Trophoblast cell (in vitro differentiated cells and primary cell): ENCODE data around the gene CHRM1.
A peak's percentile ranks its signal among the peaks of the same experiment; 100 is the strongest.
"Not testable (repeated sequence)": the region's sequence is repeated elsewhere in the genome, so short reads cannot be mapped to it uniquely, and the experiment has no call there.

Source experiments
- DNase-seq, 2 donors: peaks; one replicate each; pipeline ENCODE4 v3.0.0-alpha.2; 2016
- H2AFZ ChIP-seq: 2 replicates; pipeline ENCODE4 v1.6.1; 2013; ENCODE audit warnings: low read length, moderate library complexity, mild to moderate bottlenecking; ENCODE audit not compliant: insufficient read depth, poor library complexity
- H2AK5ac ChIP-seq: 2 replicates; pipeline ENCODE4 v1.6.1; 2013; ENCODE audit warnings: mild to moderate bottlenecking, low read length
- H2BK120ac ChIP-seq: 2 replicates; pipeline ENCODE4 v1.6.1; 2013; ENCODE audit warnings: low read length, mild to moderate bottlenecking, moderate library complexity; ENCODE audit not compliant: insufficient read depth, poor library complexity
- H2BK12ac ChIP-seq: 2 replicates; pipeline ENCODE4 v1.6.1; 2013; ENCODE audit warnings: mild to moderate bottlenecking, low read length, moderate library complexity
- H2BK5ac ChIP-seq: 2 replicates; pipeline ENCODE4 v1.6.1; 2013; ENCODE audit warnings: low read length, low read depth, moderate library complexity, mild to moderate bottlenecking; ENCODE audit not compliant: poor library complexity
- H3K14ac ChIP-seq: 2 replicates; pipeline ENCODE4 v1.6.1; 2013; ENCODE audit warnings: mild to moderate bottlenecking, low read length
- H3K18ac ChIP-seq: 2 replicates; pipeline ENCODE4 v1.6.1; 2013; ENCODE audit warnings: mild to moderate bottlenecking, low read length
- H3K23ac ChIP-seq: 2 replicates; pipeline ENCODE4 v1.6.1; 2013; ENCODE audit warnings: low read length
- H3K27ac ChIP-seq: 2 replicates; pipeline ENCODE4 v1.5.1; 2013; ENCODE audit warnings: low read depth, mild to moderate bottlenecking, inconsistent platforms, low read length, moderate library complexity
- H3K27me3 ChIP-seq: 2 replicates; pipeline ENCODE4 v1.6.1; 2013; ENCODE audit warnings: inconsistent platforms, mild to moderate bottlenecking, low read length, moderate library complexity; ENCODE audit not compliant: insufficient read depth
- H3K36me3 ChIP-seq, 2 experiments: 1 replicate in 1 of 2; 2 replicates in 1 of 2; pipeline ENCODE4 v1.6.1; 2013; ENCODE audit warnings: low read length in 2 of 2, mild to moderate bottlenecking in 2 of 2, moderate library complexity in 1 of 2; ENCODE audit not compliant: insufficient read depth in 2 of 2, control insufficient read depth in 1 of 2
- H3K4ac ChIP-seq: 2 replicates; pipeline ENCODE4 v1.6.1; 2013; ENCODE audit warnings: low read depth, mild to moderate bottlenecking, low read length, moderate library complexity
- H3K4me1 ChIP-seq, 2 experiments: 1 replicate in 1 of 2; 2 replicates in 1 of 2; pipeline ENCODE4 v1.6.1; 2013; ENCODE audit warnings: low read length in 2 of 2, mild to moderate bottlenecking in 2 of 2, moderate library complexity in 1 of 2; ENCODE audit not compliant: insufficient read depth in 2 of 2, control insufficient read depth in 1 of 2
- H3K4me2 ChIP-seq: 2 replicates; pipeline ENCODE4 v1.6.1; 2013; ENCODE audit warnings: inconsistent platforms, mild to moderate bottlenecking, low read length, moderate library complexity
- H3K4me3 ChIP-seq: 2 replicates; pipeline ENCODE4 v1.5.1; 2013; ENCODE audit warnings: mild to moderate bottlenecking, low read depth, low read length, inconsistent platforms
- H3K79me1 ChIP-seq: one replicate; pipeline ENCODE4 v1.6.1; 2013; ENCODE audit warnings: low read length
- H3K79me2 ChIP-seq: 2 replicates; pipeline ENCODE4 v1.6.1; 2013; ENCODE audit warnings: low read length, mild to moderate bottlenecking; ENCODE audit not compliant: control insufficient read depth, insufficient read depth, poor library complexity
- H3K9ac ChIP-seq: 2 replicates; pipeline ENCODE4 v1.6.1; 2013; ENCODE audit warnings: mild to moderate bottlenecking, low read length
- H3K9me3 ChIP-seq: 2 replicates; pipeline ENCODE4 v1.6.1; 2013; ENCODE audit warnings: low read depth, mild to moderate bottlenecking, control low read depth, inconsistent platforms, low read length; ENCODE audit not compliant: insufficient read depth
- H4K12ac ChIP-seq: 2 replicates; pipeline ENCODE4 v1.6.1; 2013; ENCODE audit warnings: low read depth, mild to moderate bottlenecking, low read length, moderate library complexity
- H4K8ac ChIP-seq: 2 replicates; pipeline ENCODE4 v1.6.1; 2013; ENCODE audit warnings: low read depth, mild to moderate bottlenecking, low read length, moderate library complexity
- H4K91ac ChIP-seq: one replicate; pipeline ENCODE4 v1.6.1; 2013; ENCODE audit warnings: low read depth, mild to moderate bottlenecking, low read length, moderate library complexity
- WGBS: extraction: QIAGEN DNeasy Blood & Tissue Kit; methylation state at CpG from one replicate; pipeline ENCODE4 v1.1.7; 2013; ENCODE audit warnings: missing lambda C conversion rate; ENCODE audit not compliant: insufficient read length, insufficient coverage; ENCODE audit errors: extremely low coverage; 5-methylcytosine and 5-hydroxymethylcytosine counted together

Gene CHRM1

DNA sequence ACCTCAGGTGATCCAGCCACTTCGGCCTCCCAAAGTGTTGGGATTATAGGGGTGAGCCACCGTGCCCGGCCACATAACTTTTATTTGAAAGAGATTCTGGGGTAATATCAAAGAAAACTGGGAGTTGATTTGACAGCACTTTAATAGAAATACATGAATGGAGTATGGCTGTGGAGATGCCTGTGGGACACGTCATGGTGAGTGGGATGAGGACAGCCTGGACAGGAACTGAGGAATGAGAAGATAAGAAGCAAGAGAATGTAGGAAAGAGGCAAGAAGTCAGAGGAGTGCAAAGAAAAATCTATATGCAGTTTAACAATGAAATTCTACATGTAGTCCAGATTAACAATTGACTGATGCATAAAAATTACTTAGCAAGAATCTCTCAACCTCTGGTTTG lies 32.6 kb upstream of the CHRM1 start:
- Histone ChIP-seq H3K27me3 (no peaks in the 10 kb centered on the region), H4K91ac (no peak overlapping the region), H3K14ac (no peak overlapping the region), H3K36me3 (no peaks in the 10 kb centered on the region), H4K12ac (no peak overlapping the region), H2BK5ac (no peak overlapping the region), H2BK120ac (no peak overlapping the region), H4K8ac (no peak overlapping the region), H3K4me1 (no peaks in the 10 kb centered on the region), H2BK12ac (no peak overlapping the region), H3K23ac (no peak overlapping the region), H3K4me3 (no peak overlapping the region), H3K4ac (no peak overlapping the region), H3K79me2 (no peaks in the 10 kb centered on the region), H3K27ac (no peak overlapping the region), H2AK5ac (no peak overlapping the region), H3K4me2 (no peak overlapping the region), H3K9ac (no peak overlapping the region), H3K9me3 (no peaks in the 10 kb centered on the region), H3K18ac (no peak overlapping the region), H3K79me1 (no peaks in the 10 kb centered on the region), H2AFZ (no peak overlapping the region)
- DNase-seq, result peak; percentile 35 to 68
- WGBS, result no CpG with 5 or more reads among the region's 4 CpGs

DNA sequence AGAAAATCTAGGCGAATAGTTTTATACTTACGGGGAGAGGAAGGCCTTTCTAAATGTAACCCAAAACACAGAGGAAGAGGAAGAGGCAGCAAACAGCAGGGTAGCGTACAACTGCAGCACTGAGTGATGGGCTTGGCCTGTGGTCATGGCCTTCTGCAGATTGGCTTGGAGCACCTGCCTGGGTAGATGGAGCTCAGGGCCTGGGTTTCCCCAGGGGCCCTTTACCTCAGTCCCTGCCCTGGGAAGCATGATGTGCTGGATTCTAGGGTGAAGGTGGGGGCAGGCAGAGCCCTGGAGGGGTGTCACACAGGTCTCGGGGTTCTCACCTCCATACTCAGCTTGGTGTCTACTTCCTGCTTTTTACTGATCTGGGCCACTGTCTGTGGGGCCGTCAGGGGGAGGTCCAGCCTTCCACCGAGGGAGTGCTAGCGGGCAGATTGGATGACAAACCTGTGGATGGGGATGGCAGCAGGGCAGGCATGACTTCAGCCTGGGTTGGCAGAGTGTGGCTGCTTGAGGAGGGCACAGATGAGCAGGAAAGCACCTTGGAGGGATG lies 27.7 kb upstream of the CHRM1 start:
- Histone ChIP-seq H3K9ac (no peak overlapping the region), H3K27me3 (no peaks in the 10 kb centered on the region), H2BK12ac (no peak overlapping the region), H3K79me1 (no peaks in the 10 kb centered on the region), H4K8ac (no peak overlapping the region), H4K12ac (no peak overlapping the region), H3K4ac (no peak overlapping the region), H2BK5ac (no peak overlapping the region), H3K36me3 (no peaks in the 10 kb centered on the region), H2AFZ (no peak overlapping the region), H4K91ac (no peak overlapping the region), H2BK120ac (no peak overlapping the region), H3K27ac (no peak overlapping the region), H3K79me2 (no peaks in the 10 kb centered on the region), H3K14ac (no peak overlapping the region), H3K18ac (no peak overlapping the region), H3K4me3 (no peak overlapping the region), H3K23ac (no peak overlapping the region), H3K4me2 (no peak overlapping the region), H2AK5ac (no peak overlapping the region), H3K9me3 (no peaks in the 10 kb centered on the region), H3K4me1 (no peaks in the 10 kb centered on the region)
- WGBS, result no CpG with 5 or more reads among the region's 7 CpGs
- DNase-seq, result no peak

DNA sequence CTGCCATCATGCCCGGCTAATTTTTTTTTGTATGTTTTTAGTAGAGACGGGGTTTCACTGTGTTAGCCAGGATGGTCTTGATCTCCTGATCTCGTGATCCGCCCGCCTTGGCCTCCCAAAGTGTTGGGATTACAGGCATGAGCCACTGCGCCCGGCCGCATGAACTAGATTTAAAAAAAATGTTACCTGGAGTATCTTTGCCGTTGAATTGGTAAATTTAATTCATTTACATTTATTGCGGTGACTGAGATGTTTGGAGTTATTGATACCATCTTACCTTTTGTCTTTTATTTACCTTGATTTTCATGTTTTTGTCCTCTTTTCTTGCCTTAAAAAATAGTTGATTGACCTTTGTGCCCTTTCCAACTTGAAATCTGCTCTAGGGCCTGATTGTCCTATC lies 24.4 kb upstream of the CHRM1 start:
- not testable (repeated sequence) for DNase-seq, H3K9me3 ChIP-seq, H2BK12ac ChIP-seq, H2BK120ac ChIP-seq, H3K36me3 ChIP-seq, H3K9ac ChIP-seq, H3K4ac ChIP-seq, H2BK5ac ChIP-seq, H3K27ac ChIP-seq, H3K4me2 ChIP-seq, H4K12ac ChIP-seq, H3K79me1 ChIP-seq, H2AK5ac ChIP-seq, H3K4me3 ChIP-seq, H3K14ac ChIP-seq, H4K8ac ChIP-seq, H4K91ac ChIP-seq, H2AFZ ChIP-seq, H3K4me1 ChIP-seq, H3K18ac ChIP-seq, H3K79me2 ChIP-seq, H3K23ac ChIP-seq, H3K27me3 ChIP-seq
- WGBS, result no CpG with 5 or more reads among the region's 10 CpGs

DNA sequence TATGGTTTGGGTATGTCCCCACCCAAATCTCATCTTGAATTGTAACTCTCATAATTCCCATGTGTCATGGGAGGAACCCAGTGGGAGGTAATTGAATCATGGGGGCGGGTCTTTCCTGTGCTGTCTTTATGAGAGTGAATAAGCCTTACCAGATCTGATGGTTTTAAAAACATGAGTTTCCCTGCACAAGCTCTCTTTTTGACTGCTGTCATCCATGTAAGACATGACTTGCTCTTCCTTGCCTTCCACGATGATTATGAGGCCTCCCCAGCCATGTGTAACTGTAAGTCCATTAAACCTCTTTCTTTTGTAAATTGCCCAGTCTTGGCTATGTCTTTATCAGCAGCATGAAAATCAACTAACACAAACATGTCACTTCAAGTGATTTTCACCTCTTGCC lies 16.4 kb upstream of the CHRM1 start:
- H2BK5ac ChIP-seq, H4K91ac ChIP-seq, H3K18ac ChIP-seq, H3K9me3 ChIP-seq, DNase-seq, H2AK5ac ChIP-seq, H3K23ac ChIP-seq, H3K27ac ChIP-seq, H4K8ac ChIP-seq, H3K36me3 ChIP-seq, H3K4ac ChIP-seq, H3K4me3 ChIP-seq, H3K79me2 ChIP-seq, H2BK120ac ChIP-seq, H3K79me1 ChIP-seq, H2AFZ ChIP-seq, H4K12ac ChIP-seq, H3K27me3 ChIP-seq, H3K4me2 ChIP-seq, H2BK12ac ChIP-seq, H3K9ac ChIP-seq, H3K4me1 ChIP-seq, H3K14ac ChIP-seq: not testable (repeated sequence)
- no CpG with 5 or more reads among the region's 2 CpGs for WGBS
